K562 (cell line): ENCODE results near the gene C11orf91. TPM values are rescaled to one million over a fixed set of nuclear protein-coding genes. Genes with fewer than 3 reads are reported as not detected.
A peak's percentile ranks its signal among the peaks of the same experiment; 100 is the strongest.

Experiments
- CHCHD3 ChIP-seq: fragments of 250-450 bp; sonication (Bioruptor Pico); IDR thresholded peaks from 2 replicates; pipeline ENCODE4 v2.1.2; 2022; ENCODE audit warnings: mild to moderate bottlenecking
- CLOCK ChIP-seq: fragments of 250-450 bp; sonication (Bioruptor Pico); IDR thresholded peaks from 2 replicates; pipeline ENCODE4 v1.4.0; 2020; ENCODE audit warnings: mild to moderate bottlenecking, moderate library complexity, borderline replicate concordance
- DNMT1 ChIP-seq: fragments of 450-650 bp; IDR thresholded peaks from 2 replicates; pipeline ENCODE4 v1.6.1; 2016; ENCODE audit warnings: antibody characterized with exemption, mild to moderate bottlenecking
- FOSL1 ChIP-seq: fragments of 200-800 bp; sonication (Bioruptor generic); conservative IDR thresholded peaks from 2 replicates; pipeline ENCODE4 v1.6.1; 2016; ENCODE audit warnings: missing genetic modification characterization, missing compliant biosample characterization
- MTA3 ChIP-seq: fragments of 450-650 bp; formaldehyde crosslinking; IDR thresholded peaks from 2 replicates; pipeline ENCODE4 v1.6.1; 2017; ENCODE audit warnings: mild to moderate bottlenecking, borderline replicate concordance
- MYC ChIP-seq, 2 experiments: fragments of 250-450 bp in 1 of 2; sonication (Bioruptor Pico) in 1 of 2; IDR thresholded peaks; 2 replicates each; pipeline versions ENCODE4 v1.5.1 to v1.6.1; 2012 to 2021; ENCODE audit warnings: low read depth in 2 of 2, borderline replicate concordance in 1 of 2, improper control_type of control experiment in 1 of 2, low read length in 1 of 2, mild to moderate bottlenecking in 1 of 2, moderate library complexity in 1 of 2
- NCOA1 ChIP-seq: fragments of 450-650 bp; IDR thresholded peaks from 2 replicates; pipeline ENCODE4 v1.6.1; 2016; ENCODE audit warnings: low read depth
- NFE2 ChIP-seq: IDR thresholded peaks from 2 replicates; pipeline ENCODE4 v1.6.1; 2014; ENCODE audit warnings: antibody characterized with exemption, low read depth
- NR2C1 ChIP-seq, 2 experiments: fragments of 450-650 bp; IDR thresholded peaks; 2 replicates each; pipeline ENCODE4 v1.6.1; 2017; ENCODE audit warnings: mild to moderate bottlenecking in 2 of 2, antibody characterized with exemption in 1 of 2, inconsistent platforms in 1 of 2, missing compliant biosample characterization in 1 of 2, missing genetic modification characterization in 1 of 2
- RCOR1 ChIP-seq, 2 experiments: IDR thresholded peaks; 2 replicates each; pipeline ENCODE4 v1.6.1; 2012; ENCODE audit warnings: low read depth in 2 of 2, low read length in 2 of 2, borderline replicate concordance in 1 of 2, improper control_type of control experiment in 1 of 2
- TAF1 ChIP-seq: IDR thresholded peaks from 2 replicates; pipeline ENCODE4 v1.6.1; 2011; ENCODE audit warnings: mild to moderate bottlenecking, low read length, moderate library complexity; ENCODE audit not compliant: insufficient read depth, control insufficient read depth, severe bottlenecking; ENCODE audit errors: extremely low read depth
- TAF15 ChIP-seq: fragments of 200-400 bp; formaldehyde crosslinking; IDR thresholded peaks from 2 replicates; pipeline ENCODE4 v1.6.1; 2017; ENCODE audit warnings: mild to moderate bottlenecking, low read depth, low read length, moderate library complexity
- USF2 ChIP-seq: sonication (generic); formaldehyde crosslinking; IDR thresholded peaks from 2 replicates; pipeline ENCODE4 v1.5.0; 2020; ENCODE audit warnings: missing genetic modification reagents
- XRCC5 ChIP-seq: fragments of 200-400 bp; formaldehyde crosslinking; IDR thresholded peaks from 2 replicates; pipeline ENCODE4 v1.6.1; 2017; ENCODE audit warnings: low read depth, mild to moderate bottlenecking, low read length
- ZFX ChIP-seq: sonication (generic); formaldehyde crosslinking; IDR thresholded peaks from 2 replicates; pipeline ENCODE4 v1.8.0; 2022; ENCODE audit warnings: mild to moderate bottlenecking, missing genetic modification reagents, moderate library complexity
- ZNF778 ChIP-seq: fragments of 450-650 bp; formaldehyde crosslinking; IDR thresholded peaks from 2 replicates; pipeline ENCODE4 v1.4.0; 2020; ENCODE audit warnings: mild to moderate bottlenecking, moderate library complexity
- polyA plus RNA-seq, 8 experiments: library from polyadenylated mRNA; depleted of rRNA in 4 of 8; stranded (reverse) in 5 of 8; unstranded in 3 of 8; fragments of >200 nt; fragmentation: Nextera tagmentation in 2 of 8; fragmentation: Illumina TruSeq in 1 of 8; extraction: Ambion mirVana in 2 of 8; extraction: Trizol in 1 of 8; gene quantifications; 2 replicates each; pipeline versions ENCODE4 v1.2.1 to v1.2.3, GENCODE V29; 2011 to 2014; ENCODE audit warnings: inconsistent platforms in 1 of 8, missing spikeins in 1 of 8
- total RNA-seq, 7 experiments: library from RNA; depleted of rRNA in 6 of 7; stranded (reverse); fragments of >200 nt in 6 of 7; fragmentation: Illumina TruSeq in 2 of 7; extraction: Trizol in 2 of 7; gene quantifications; 2 replicates each; pipeline versions ENCODE4 v1.2.1 to v1.2.3, GENCODE V29; 2011 to 2021; ENCODE audit warnings: low replicate concordance in 1 of 7
- TF ChIP-seq, protein P1 (sequence below), 3 experiments: fragments of 200-800 bp in 1 of 3; fragments of 250-450 bp in 1 of 3; fragments of 450-650 bp in 1 of 3; sonication (Bioruptor Pico) in 1 of 3; sonication (Bioruptor generic) in 1 of 3; formaldehyde crosslinking in 1 of 3; IDR thresholded peaks; 2 replicates each; pipeline versions ENCODE4 v1.6.1 to v1.8.0; 2016 to 2022; ENCODE audit warnings: mild to moderate bottlenecking in 2 of 3, missing genetic modification characterization in 2 of 3, missing compliant biosample characterization in 1 of 3, moderate library complexity in 1 of 3
- TF ChIP-seq, protein P2 (sequence below): fragments of 450-650 bp; formaldehyde crosslinking; IDR thresholded peaks from 2 replicates; pipeline ENCODE4 v1.4.0; 2020; ENCODE audit warnings: mild to moderate bottlenecking, mixed read lengths

Gene C11orf91
- total and polyA plus RNA-seq, 9 of the 15 experiments (the other 6 are each of a cell fraction or from before 2014, with no cell fraction given) = not detected

DNA sequence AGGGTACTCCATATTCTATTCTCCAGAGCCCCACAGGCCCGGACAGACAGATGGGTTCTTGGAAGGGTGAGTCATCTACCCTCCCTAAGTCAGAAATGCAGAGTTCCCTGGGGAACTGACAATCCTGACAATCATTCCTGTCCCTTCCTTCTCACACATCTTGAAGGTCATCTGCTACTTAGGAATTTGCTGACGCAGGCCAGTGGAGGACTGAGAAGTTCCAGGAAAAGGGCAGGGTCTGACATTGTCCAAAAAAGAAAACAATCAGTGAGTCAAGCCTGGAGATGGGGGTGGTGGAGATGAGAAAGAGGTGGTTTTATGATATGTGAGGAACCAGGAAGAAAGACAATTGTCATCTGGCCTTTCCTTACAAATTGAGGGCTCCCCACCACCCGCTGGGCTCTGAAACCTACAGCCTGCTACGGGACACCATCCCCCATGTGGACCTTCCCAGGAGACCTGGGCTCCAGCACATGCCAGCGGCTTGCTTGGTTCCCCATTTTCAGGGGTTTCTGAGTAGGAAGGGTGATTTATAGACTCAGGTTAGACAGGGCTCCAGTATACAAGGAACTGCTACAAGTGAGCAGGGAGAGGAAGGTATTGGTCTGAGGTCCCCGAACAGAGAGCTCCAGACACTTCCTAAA lies 22.7 kb upstream of the C11orf91 start (continued):
- TF ChIP-seq CLOCK (CRISPR knock-in tag) = no peak
- TF ChIP-seq, protein P1, sequence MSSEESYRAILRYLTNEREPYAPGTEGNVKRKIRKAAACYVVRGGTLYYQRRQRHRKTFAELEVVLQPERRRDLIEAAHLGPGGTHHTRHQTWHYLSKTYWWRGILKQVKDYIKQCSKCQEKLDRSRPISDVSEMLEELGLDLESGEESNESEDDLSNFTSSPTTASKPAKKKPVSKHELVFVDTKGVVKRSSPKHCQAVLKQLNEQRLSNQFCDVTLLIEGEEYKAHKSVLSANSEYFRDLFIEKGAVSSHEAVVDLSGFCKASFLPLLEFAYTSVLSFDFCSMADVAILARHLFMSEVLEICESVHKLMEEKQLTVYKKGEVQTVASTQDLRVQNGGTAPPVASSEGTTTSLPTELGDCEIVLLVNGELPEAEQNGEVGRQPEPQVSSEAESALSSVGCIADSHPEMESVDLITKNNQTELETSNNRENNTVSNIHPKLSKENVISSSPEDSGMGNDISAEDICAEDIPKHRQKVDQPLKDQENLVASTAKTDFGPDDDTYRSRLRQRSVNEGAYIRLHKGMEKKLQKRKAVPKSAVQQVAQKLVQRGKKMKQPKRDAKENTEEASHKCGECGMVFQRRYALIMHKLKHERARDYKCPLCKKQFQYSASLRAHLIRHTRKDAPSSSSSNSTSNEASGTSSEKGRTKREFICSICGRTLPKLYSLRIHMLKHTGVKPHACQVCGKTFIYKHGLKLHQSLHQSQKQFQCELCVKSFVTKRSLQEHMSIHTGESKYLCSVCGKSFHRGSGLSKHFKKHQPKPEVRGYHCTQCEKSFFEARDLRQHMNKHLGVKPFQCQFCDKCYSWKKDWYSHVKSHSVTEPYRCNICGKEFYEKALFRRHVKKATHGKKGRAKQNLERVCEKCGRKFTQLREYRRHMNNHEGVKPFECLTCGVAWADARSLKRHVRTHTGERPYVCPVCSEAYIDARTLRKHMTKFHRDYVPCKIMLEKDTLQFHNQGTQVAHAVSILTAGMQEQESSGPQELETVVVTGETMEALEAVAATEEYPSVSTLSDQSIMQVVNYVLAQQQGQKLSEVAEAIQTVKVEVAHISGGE (CRISPR knock-in tag; IDR thresholded peaks at IDR 0.05) = no peak
- no peak for TF ChIP-seq DNMT1
- TF ChIP-seq FOSL1 = peak; percentile 94
- no peak for TF ChIP-seq ZNF778 (CRISPR knock-in tag)
- no peak for TF ChIP-seq ZFX (CRISPR knock-in tag)
- no peak for TF ChIP-seq TAF1
- TF ChIP-seq NFE2 = peak; percentile 50; the same call in 1 of the 2 replicates
- peak in 1 of 2 experiments; percentile 72; a peak in 3 of 4 replicates for TF ChIP-seq RCOR1 (IDR thresholded peaks at IDR 0.05; ENCODE audit: borderline replicate concordance in 1 of 2, low read depth in 2 of 2, low read length in 2 of 2)
- TF ChIP-seq NCOA1 = peak; percentile 33; the same call in 1 of the 2 replicates
- no peak for TF ChIP-seq MYC (IDR thresholded peaks at IDR 0.05; ENCODE audit: low read depth, low read length)
- TF ChIP-seq MYC (CRISPR knock-in tag; IDR thresholded peaks at IDR 0.05; ENCODE audit: borderline replicate concordance, low read depth) = no peak
- TF ChIP-seq, protein P2, sequence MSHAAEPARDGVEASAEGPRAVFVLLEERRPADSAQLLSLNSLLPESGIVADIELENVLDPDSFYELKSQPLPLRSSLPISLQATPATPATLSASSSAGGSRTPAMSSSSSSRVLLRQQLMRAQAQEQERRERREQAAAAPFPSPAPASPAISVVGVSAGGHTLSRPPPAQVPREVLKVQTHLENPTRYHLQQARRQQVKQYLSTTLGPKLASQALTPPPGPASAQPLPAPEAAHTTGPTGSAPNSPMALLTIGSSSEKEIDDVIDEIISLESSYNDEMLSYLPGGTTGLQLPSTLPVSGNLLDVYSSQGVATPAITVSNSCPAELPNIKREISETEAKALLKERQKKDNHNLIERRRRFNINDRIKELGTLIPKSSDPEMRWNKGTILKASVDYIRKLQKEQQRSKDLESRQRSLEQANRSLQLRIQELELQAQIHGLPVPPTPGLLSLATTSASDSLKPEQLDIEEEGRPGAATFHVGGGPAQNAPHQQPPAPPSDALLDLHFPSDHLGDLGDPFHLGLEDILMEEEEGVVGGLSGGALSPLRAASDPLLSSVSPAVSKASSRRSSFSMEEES = no peak
- TF ChIP-seq MTA3 = peak; percentile 65
- no peak for TF ChIP-seq XRCC5
- TF ChIP-seq CHCHD3 (CRISPR knock-in tag) = no peak
- TF ChIP-seq USF2 (CRISPR knock-in tag) = no peak
- TF ChIP-seq NR2C1 (IDR thresholded peaks at IDR 0.05) = no peak
- no peak for TF ChIP-seq NR2C1 (tag; IDR thresholded peaks at IDR 0.05)
- TF ChIP-seq TAF15 = no peak
